ENCODE measurements around the gene SCN1A.

- TF ChIP-seq CTCF (conservative IDR thresholded peaks at IDR 0.05; ENCODE audit: low read depth in 2 of 2) (no peak), EZH2phosphoT487 (IDR thresholded peaks at IDR 0.05; ENCODE audit: unreplicated experiment) (no peak), CREB1 (CRISPR knock-in tag; IDR thresholded peaks at IDR 0.05; ENCODE audit: low read depth) (no peak), POLR2AphosphoS5 (IDR thresholded peaks at IDR 0.05; ENCODE audit: low read depth) (no peak), REST (IDR thresholded peaks at IDR 0.05; ENCODE audit: unreplicated experiment) (no peak), ZNF331 (CRISPR knock-in tag; IDR thresholded peaks at IDR 0.05; ENCODE audit: low read depth) (no peak), ETS1 (IDR thresholded peaks at IDR 0.05) (no peak), JUNB (IDR thresholded peaks at IDR 0.05; ENCODE audit: unreplicated experiment) (no peak), EZH2 (IDR thresholded peaks at IDR 0.05; ENCODE audit: low read depth, unreplicated experiment) (no peak), STAT1 (IDR thresholded peaks at IDR 0.05; ENCODE audit: unreplicated experiment) (no peak)
Measured at GRCh38 chr2:166000401-166000800, 127.4 kb downstream of the SCN1A start.

Measured in GM23338 (cell line).